ENCODE data around the gene ERI3.

Gene ERI3

DNA sequence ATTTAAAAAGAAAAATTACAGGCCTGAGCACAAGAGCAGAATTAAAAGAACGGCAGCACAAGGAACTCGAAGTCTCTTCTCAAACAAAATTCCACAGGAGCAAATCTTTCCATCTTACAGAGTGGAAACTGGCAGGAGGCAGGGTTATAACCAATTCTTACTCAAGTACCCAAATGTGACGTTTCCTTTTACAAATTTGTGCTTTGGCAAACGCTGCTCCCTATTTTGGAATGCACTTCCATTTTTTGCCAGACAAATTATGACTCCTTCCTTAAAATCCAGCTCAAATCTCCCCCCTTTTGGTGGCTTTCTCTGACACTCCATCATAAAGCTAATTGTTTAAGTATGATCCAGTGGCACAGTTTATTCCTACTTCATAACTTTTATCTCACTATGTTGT, 7.8 kb downstream of the ERI3 start:
- DNase-seq: no peak

DNA sequence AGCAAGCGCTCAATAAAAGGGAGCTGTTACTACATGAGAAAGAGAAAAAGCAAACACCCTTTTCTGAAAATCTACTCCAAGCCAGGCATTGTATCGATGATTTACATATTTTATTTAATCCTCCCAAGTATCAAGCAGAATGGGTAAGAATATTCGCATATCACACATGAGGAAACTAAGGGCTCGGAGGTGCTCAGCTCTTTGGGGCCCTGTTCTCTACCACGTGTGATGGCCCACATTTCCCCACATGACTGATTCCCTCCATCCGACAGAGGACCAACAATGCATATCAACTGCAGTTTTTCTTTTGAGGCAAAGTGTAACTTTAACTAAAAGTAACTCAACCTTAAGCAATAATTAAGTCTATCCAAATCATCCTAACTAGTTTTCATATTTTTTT, 8.2 kb downstream of the ERI3 start:
- no peak for DNase-seq

DNA sequence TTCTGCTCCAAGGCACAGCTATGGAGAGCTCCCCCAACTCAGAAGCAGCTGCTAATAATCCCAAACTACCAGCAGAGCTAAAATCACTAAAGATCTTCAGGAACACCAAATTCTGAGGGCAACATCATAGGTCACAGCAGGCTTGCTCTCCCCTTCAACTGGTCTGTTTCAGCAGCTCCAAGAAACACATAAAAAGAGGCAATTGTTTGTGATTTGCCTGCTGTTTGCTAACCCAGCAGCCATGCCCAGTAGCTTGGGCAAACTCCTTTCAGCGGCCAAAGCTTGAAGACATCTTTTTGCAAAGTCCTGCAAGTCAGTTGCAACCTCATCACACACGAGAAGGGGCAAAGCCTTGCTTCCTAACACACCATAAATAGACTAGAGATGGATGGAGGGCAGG, 8.9 kb downstream of the ERI3 start:
- no peak for DNase-seq

DNA sequence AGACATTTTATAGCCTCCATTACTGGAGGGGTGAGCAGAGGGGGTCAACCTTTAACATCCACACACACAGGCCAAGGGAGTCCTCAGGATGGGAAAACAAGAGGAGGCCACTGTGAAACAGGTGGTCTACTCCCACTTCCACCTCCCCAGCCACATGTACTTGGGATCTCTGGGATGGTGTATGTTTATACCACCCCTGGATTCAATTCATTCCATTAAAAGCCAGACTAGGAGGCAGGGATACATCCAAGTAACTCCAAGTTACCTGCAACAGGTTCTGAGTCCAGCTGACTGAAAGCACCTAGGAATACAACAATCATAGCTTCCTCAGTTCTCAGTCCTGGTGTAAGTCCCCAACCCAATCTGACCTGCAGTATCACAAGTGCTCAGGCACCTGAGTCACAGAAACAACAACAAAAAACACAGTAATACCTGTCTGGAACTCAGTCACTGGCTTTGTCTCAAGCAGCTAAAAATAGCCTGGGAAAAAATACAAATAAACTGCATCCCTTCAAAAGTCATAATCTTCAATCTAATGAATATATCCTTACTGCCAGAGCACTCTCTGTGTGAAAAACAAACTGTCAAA, 9.8 kb downstream of the ERI3 start:
- DNase-seq: no peak

DNA sequence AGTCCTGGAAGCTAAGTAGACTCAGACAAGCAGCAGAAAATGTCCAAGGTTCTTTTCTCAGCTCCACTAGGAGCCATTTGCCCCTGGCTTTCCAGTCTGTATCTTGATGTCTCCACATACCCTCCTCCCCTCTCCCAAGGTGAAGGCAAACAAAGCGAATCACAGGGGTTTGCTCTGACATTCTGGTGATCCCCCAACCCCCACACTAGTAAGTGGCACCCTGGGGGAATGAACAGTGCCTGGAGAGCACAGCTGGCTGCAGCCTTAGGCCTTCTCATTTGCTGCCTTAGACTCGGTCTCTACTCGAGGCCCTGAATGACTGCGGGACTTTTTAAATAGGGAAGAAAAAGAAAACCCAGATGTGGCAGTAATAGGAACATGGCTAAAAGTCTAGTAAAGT, 15.3 kb downstream of the ERI3 start:
- no peak for DNase-seq

DNA sequence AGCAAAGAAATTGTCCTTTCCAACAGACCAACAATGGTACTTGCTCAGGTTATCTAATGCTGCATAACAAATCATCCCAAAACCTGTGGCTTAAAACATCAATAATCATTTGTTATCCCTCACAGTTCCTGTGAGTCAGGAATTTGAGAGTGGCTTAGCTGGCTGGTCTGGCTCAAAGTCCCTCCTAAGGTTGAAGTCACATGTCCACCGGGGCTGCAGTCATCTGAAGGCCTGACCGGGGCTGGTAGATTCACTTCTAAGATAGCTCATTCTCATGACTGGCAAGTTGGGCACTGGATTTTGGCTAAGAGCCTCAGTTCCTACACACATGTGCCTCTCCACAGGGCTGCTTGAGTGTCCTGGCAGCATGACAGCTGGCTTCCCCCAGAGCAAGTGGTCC, 16.9 kb downstream of the ERI3 start:
- DNase-seq: no peak

DNA sequence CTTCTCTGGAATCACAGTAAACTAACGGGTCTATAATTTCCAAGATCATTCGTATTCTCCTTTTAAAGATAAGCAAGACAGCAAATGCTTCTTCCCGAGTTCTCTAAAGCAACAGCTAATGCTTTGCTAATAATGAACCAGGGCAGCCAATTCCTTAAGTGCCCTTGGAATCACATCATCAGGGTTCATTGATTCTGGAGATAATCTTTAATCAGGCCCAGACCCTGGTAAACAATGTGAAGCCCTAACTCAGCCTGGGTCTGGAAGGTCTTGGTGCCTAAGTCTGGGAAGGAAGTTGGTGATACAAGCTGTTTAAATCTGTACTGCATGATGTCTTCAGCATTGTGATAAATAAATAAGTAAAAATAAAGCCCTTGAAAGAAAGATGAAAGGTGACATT, 18.4 kb downstream of the ERI3 start:
- no peak for DNase-seq

DNA sequence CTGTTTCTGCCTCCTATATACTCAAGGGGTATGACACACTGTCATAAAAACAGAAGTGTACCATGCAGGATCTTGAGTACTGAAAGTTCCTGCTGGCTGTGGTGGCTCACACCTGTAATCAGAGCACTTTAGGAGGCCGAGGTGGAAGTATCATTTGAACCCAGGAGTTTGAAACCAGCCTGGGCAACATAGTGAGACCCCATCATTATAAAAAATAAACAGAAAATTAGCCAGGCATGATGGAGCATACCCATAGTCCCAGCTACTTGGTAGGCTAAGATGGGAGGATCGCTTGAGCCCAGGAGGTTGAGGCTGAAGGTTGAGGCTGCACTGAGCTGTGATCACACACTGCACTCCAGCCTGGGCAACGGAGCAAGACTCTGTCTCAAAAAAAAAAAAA, 20.1 kb downstream of the ERI3 start:
- DNase-seq: no peak

DNA sequence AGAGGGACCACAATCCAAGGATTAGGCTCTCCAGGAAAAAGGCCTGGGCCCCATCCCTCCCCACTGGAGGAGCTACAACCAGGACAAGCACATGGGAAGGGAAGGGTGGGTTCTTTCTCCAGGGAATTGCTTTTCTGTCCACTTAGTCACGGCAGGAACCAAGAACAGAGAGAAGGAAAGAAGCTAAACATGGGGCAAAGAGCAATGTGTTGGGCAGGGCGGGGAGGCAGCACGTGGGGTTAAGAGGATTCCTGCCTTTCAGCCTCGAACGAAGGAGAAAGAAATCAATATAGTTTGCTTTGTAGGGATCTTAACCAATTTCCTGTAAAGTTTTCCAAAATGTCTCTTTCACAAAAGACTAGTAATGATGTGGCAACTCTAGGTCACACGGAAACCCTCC, 21.7 kb downstream of the ERI3 start:
- DNase-seq: no peak

DNA sequence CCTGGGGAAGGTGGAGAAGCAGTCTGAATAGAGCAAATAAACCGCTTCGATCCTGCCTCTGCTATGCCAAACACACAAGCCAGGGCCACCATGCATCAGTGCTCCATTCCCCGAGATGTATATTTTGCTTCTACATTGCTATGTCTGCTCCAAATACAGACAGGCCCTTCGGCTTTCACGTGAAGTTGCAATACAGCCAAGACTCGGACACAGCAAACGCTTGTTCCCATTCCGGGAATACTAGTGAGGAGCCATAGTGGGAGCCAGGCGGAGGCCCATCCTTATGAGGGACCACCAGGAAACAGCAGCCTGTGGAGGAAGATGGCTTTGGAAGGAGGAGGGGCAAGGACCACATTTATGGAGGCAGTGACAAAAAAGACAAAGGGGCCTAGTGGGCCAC, 22.6 kb downstream of the ERI3 start:
- no peak for DNase-seq

DNA sequence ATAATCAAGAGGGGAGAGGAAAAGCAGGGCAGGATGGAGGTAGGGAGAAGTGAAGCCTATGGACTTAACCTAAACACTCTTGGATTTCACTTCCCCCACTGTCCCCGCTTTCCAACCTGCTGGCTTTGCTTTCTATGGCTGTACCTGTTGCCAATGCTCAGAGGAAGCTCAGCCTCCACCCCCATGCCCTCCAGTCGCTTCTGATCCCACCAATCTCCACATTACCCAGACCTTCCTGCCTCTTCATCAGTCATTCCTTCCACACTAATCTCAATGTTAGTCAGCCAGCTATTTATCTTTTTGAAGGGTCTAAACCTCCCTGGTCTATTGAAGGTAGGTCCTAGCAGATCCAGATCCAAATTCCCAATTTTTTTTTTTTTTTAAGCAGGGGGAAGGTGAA, 24.1 kb downstream of the ERI3 start:
- no peak for DNase-seq

DNA sequence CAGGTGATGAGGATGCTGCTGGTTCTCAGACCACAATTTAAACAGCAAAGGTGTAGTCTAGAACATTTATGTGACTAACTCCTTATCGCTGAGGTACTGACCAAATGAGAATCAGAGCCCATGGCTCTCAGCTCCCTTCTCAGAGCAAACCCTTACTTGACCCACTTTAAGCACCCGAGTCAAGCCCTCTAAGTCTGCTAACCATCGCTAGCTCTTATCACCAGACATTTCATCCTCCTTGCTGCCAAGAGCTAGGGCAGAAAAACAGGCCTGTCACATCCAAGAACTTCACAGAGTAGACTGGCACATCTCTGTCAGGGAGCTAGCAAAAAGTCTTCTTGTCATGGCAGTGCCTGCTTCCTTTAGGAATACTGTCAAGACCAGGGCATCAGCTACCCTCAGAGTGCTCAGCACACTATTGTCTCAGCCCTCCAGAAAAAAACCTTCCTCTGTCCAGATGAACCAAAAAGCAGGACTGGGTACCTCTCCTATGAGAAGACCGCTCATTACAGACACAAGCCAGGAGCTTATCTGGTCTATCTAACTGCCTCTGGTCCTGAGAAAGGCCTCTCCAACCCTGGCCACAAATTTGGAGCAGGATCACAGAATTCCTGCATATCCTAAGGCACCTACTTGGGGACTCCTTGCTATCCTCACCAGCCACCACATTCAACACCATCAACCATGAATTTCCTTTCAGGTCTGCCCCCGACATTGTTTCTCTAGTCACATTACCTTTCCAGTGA, 26.2 kb downstream of the ERI3 start:
- DNase-seq: no peak

DNA sequence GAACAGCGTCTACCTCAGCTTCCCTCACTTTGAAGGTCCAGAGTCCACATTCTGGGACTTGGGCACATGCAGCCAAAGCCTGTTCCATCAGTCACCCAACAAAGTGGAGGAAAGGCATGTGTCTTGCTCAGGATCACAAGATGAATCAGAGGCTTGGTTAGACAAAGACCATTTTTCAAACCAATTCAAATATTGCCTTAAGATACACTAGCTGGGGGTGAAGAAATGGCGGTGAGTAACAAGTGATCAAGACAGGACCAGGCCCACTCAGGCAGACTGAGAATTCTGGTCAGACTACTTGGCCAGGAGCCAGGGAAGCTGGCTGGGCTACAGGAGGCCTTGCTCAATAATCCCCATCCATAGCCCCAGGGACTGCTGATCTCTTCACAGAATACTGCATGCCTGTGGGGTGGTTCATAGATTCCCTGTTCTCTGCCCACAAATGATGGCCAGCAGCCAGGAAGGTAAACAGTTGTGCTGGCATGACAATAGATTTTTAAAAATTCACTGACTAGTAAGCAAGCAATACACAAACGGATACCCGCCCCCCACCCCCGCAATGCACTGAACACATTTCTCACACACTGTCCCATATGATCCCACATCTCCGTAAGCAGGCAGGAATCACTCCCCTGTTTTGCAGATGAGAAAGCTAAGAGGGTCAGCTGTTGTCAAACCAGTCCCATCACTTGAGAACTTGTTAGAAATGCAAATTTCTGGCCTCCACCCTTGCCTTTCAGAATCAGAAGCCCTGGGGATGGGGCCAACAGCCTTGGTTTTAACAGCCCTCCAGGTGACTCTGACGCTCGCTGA, 27.2 kb downstream of the ERI3 start:
- DNase-seq: no peak

DNA sequence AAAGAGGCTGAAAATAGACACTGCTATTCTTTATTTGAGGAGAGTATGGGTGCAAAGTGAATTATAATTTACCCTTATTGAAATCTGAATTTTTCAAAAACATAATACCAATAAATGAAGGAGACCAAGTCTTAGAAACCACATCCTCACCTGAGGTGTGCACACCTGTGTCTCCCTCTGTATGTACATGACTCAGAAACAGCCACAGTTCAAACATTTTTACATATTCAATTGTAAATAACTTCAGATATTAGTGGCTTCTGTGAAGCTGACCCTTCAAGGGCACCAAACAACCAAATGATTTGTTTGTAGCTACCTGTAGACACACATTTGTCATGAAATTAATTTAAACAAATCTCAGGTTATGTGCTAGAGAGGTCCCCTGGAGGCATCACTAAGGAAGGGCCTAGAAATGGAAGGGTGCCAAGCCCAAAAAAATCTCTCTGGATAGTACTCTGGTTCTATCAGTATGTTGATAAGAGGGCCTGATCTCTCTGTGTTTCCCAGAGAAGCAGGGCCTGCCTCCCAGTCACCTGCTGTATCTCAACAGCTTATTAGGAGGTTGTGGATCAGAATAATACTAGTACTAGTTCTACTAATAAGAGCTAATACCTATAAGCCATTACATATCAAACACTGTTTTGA, 28.1 kb downstream of the ERI3 start:
- no peak for DNase-seq

DNA sequence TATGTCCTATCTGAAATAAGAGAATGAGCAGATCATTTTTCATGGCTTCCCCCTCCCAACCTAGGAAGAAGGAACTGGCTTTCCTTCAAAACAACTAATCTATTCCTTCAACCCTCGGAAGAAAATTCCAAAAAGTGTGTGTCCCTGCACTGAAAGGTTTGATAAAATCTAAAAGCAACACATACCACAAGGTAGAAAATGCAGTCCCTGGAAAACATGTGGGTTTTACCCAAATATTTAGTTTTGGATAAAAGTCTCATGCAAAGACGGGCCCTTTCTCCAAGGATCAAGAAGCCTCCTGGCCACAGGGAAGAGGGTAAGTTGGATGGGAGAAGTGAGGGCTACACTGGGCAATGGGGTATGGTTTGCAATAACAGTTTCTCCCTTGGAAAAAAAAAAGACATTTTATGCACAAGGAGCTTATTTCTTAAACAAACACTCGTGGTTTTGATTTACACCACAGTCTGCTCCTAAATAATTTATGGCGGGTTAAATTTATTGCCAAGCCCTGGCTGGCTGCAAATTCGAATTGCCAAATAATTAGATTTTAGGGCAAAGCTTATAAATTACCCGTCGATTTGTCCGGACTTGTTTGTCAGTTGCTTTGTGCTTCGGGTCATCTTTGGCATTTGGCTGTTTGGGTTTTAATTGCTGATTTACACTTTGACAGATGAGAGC, 28.9 kb downstream of the ERI3 start:
- no peak for DNase-seq

DNA sequence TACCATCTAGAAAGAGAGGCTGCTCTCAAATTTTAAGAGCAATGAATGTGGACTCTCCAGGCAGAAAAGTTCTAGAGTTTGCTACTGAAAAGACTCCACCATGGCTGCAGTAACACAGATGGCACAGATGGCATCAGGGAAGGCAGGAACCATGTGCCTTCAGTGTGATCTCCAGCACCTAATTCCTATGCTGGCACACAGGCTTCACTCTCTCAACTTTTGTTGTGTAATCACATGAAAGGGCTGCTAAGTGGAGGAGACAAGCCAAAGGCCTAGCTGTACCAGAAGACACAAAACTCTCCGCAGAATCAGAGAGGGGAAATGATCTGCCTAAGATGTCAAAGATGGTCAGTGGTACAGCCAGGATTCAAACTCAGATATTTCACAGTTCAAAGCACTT, 31.1 kb downstream of the ERI3 start:
- DNase-seq: no peak

DNA sequence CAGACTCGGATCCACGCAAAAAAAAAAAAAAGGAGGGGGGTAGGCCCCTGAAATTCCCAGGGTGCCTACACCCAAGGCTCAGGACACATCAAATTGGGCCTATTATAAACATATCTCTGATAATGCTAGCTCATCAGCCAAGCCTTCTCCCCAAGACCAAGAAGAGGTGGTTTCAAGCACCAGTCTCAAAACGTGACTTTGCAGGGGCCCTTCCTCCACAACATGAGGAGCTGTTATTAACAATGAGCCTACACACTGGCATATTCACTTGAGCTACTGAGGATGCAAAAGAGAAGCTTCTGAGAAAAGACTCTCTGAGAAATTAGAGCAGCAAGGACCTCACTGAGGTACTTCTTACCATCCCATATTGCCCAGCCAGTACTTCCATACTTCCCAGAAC, 32.7 kb downstream of the ERI3 start:
- DNase-seq: no peak

DNA sequence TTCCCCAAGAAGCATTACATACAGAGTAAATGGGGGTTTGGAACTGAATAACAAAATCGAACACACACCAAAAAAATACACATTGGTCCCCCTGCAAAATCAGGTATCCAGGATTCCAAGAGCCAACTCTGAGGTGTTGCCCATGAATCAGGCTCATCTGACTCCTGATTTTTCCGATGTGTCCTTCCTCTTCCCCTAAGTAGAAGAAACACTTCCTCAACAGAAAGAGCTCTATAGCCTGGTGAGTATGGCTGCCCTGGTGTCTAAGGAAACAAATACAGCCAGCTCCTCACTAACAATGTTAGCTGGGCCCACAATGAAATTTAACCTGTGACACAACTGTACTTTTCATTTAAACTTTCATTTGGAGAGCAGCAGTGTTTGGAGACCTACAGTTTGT, 33.6 kb downstream of the ERI3 start:
- DNase-seq: no peak

DNA sequence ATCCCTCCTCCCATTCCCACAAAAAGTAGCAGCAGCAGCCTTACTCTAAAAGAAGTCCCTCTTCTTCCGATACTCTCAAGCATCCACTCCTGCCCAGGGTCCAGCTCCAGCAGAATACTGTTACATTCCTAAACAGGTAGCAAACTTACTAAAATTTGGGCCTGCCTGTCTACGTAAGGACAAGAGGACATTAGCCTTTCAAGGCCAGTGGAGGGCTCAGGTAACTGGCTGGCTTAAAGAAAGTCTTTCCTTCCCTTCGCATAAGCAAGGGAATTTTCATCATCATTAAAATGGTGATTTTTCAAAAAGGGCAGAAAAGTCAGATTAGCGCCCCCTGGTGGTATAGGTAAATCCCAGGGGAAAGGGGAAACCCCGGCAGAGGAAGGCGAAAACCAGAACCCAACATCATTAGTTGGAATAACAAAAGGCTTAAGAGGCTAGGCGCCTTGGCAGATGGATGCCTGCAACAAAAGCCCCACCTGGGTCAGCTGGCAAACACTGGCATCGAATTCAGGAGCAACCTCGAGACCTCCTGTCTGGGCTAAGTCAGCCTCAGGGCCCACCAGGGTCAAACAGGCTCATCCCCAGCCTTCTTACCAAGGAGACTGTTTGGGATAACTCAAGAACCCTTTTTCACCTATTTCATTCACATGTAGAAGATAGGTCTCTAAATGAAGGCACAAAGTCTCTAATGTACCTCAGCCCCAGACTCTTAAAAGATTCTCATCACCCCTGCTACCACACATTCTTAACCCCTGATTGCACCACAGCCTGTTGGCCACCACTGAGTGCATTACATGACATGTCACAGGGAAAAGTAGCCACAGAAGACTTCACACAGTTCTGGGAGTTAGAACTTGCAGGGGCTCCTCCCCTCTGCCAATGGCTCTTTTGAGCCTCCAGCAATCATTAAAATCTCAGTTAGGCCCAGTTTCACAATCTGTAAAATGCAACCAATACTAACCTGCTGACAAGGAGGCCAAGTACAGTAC, 36.7 kb downstream of the ERI3 start:
- peak; percentile 36 for DNase-seq

DNA sequence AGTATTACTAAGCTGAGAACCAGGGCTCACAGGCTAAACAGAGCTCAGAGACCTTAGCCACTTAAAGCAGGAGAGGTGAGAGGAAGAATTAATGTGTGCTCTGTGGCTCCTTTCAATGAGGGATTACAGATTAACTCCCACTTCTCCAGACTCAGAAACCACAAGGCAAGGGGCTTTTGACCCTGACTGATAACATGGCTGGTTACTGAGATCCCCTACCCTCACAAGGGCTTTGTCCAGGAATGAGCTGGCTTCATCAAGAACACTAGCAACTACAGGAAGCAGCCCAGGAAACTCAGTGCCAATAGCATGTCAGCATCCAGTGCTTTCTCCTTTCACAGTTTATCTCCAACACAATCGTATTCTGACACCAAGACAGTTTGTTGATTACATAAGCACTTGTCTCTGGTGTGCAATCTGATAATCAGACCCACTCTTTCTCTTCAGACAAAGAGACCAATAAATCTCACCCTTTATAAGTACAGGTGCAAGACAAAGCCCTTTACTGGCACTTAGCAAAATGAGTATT, 38.8 kb downstream of the ERI3 start:
- no peak for DNase-seq

DNA sequence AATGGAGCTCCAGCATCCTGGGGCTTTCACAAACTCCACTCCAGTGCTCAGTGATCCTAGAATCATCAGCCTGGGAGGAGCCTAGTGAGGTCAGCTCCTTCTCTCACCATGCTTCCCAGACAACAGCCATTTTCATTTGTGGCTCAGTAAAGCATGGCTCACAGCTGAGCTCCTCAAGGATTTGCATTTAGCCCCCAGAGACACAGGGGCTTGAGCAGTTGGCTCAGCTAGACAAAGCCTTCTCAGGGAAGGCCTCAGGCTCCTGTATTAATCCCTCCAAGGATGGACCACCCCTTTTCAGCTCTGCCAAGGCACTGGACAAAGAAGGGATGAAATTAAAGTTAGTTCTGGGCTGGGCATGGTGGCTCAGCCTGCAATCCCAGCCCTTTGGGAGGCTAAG, 39.5 kb downstream of the ERI3 start:
- no peak for DNase-seq

DNA sequence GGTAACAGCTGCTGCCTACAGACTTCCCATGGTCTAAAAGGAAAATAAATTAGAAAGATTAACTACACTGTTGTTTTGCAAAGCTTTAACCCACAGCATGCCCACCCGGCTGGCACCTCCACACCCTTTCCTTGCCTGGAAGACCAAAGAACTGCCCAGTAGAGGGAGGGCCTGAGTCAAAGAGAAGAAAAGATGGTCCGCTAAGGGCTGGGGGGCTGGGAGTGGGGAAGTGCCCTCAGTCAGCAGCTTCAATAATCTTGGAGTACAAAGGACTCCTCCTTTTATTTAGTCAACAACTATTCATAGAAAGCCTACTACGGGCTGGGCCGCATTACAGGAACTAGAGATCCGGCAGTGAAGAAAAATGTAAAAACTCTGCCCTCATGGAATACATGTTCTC, 40.6 kb downstream of the ERI3 start:
- DNase-seq: no peak
